Measurements from ENCODE around the gene TTLL8. TPM values are rescaled to one million over a fixed set of nuclear protein-coding genes. Genes with fewer than 3 reads are reported as not detected.

The TTLL8 gene
- total RNA-seq, 2 experiments from 2014 or later: not detected

GRCh38 chr22:50074551-50075530 lies 16.7 kb upstream of the TTLL8 start:
- H3K4me3 Mint-ChIP-seq: no peak overlapping the region
- CTCF ChIA-PET: no interaction called here
- POLR2A ChIA-PET: no interaction called here
- H3K9me3 Mint-ChIP-seq: no peaks in the 10 kb centered on the region
- no peak for ATAC-seq
- no peak for DNase-seq
- TF ChIP-seq, protein P1, sequence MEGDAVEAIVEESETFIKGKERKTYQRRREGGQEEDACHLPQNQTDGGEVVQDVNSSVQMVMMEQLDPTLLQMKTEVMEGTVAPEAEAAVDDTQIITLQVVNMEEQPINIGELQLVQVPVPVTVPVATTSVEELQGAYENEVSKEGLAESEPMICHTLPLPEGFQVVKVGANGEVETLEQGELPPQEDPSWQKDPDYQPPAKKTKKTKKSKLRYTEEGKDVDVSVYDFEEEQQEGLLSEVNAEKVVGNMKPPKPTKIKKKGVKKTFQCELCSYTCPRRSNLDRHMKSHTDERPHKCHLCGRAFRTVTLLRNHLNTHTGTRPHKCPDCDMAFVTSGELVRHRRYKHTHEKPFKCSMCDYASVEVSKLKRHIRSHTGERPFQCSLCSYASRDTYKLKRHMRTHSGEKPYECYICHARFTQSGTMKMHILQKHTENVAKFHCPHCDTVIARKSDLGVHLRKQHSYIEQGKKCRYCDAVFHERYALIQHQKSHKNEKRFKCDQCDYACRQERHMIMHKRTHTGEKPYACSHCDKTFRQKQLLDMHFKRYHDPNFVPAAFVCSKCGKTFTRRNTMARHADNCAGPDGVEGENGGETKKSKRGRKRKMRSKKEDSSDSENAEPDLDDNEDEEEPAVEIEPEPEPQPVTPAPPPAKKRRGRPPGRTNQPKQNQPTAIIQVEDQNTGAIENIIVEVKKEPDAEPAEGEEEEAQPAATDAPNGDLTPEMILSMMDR (IDR thresholded peaks at IDR 0.05): no peak
- H3K4me1 Mint-ChIP-seq (ENCODE audit: low read depth): no peaks in the 10 kb centered on the region
- intact Hi-C loops (cut with micrococcal nuclease): no loop called here
- H3K27me3 Mint-ChIP-seq: no peaks in the 10 kb centered on the region
- no peaks in the 10 kb centered on the region for H3K36me3 Mint-ChIP-seq (ENCODE audit: low read depth)
- no peak overlapping the region for H3K27ac Mint-ChIP-seq

DNA sequence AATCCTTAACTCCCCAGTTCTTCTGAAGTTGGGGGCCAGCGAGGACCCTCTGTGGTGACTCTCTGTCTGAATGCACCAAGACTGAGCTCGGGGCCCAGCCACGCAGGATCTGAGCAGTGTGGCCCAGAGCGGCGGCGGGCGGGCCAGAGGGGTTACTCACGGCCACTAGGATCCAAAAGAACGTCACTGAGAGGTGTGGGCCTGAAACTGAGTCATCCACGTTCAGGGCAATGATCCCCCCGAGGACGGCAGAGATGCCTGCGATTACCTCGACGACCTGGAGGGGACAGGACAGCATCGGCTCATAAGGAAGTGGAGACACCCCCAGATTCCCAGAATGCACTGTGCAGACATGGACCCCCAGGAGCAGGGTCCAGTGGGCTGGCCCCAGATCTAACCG lies 16.0 kb upstream of the TTLL8 start:
- Mint-ChIP-seq H3K27ac (no peak overlapping the region), H3K27me3 (no peaks in the 10 kb centered on the region), H3K4me1 (ENCODE audit: low read depth) (no peaks in the 10 kb centered on the region), H3K36me3 (ENCODE audit: low read depth) (no peaks in the 10 kb centered on the region), H3K9me3 (no peaks in the 10 kb centered on the region), H3K4me3 (no peak overlapping the region)
- ChIA-PET POLR2A (no interaction called here), CTCF (no interaction called here)
- DNase-seq (no peak), ATAC-seq (no peak)
- TF ChIP-seq, protein P1 (IDR thresholded peaks at IDR 0.05): no peak
- intact Hi-C loops (cut with micrococcal nuclease): no loop called here

DNA sequence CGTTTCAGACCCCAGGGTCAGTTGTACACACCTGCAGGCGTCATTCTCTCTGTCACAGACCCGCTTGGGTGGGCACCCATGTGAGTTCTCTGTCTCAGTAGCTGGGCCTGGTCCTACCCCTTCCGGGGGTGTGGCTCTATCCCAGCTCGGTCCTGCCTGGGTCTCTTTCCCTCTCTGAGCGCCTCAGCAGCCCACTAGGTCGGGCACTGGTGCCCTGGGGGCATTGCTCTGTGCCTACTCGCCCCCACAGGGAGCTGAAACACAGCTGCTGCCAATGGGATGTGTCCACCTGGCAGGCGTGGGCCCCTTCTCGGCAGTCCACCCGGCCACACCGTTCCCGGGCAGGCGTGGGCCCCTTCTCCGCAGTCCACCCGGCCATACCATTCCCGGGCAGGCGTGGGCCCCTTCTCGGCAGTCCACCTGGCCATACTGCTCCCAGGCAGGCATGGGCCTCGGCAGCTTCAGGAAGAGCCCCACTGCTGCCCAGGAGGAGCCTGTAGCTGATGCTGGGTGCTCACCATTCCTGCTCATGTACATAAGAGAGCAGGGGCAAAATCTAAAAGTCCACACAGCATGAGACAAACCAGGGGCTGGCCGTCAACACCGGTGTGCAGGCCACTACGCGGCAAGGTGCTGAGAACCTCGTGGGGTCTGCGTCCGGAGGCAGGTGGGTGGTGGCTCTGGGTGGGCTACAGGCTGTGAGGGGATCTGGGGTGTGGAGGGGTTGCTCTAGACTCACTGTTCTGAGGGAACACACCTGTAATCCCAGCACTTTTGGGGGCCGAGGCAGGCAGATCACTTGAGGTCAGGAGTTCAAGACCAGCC lies 14.8 kb upstream of the TTLL8 start:
- ATAC-seq: no peak
- ChIA-PET POLR2A (no interaction called here), CTCF (no interaction called here)
- H3K27me3 Mint-ChIP-seq: no peaks in the 10 kb centered on the region
- TF ChIP-seq, protein P1 (IDR thresholded peaks at IDR 0.05): no peak
- DNase-seq: no peak
- no peaks in the 10 kb centered on the region for H3K36me3 Mint-ChIP-seq (ENCODE audit: low read depth)
- H3K4me1 Mint-ChIP-seq (ENCODE audit: low read depth): no peaks in the 10 kb centered on the region
- H3K4me3 Mint-ChIP-seq: no peak overlapping the region
- H3K9me3 Mint-ChIP-seq: no peaks in the 10 kb centered on the region
- H3K27ac Mint-ChIP-seq: no peak overlapping the region
- intact Hi-C loops (cut with micrococcal nuclease): no loop called here

DNA sequence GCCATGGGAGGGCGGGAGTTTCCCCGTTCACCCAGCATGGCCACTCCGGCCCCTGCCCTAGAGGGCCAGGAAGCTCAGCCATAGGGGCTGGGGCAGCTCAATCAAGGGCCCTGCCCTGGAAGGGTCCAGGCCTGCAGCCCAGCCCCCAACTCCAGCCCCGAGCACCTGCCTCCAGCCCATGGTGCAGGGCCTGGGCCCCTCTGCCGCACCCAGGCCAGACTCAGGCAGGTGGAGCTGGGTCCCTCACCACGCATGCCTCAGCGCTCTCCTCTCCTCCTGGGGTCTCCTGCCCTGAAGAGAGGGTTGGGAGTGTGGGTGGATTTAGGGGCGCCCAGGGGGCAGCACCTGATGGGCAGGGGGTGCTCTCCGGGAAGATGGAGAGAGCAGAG lies 14.1 kb upstream of the TTLL8 start:
- no peak for DNase-seq
- Mint-ChIP-seq H3K27me3 (no peaks in the 10 kb centered on the region), H3K36me3 (ENCODE audit: low read depth) (no peaks in the 10 kb centered on the region), H3K4me1 (ENCODE audit: low read depth) (no peaks in the 10 kb centered on the region), H3K4me3 (no peak overlapping the region), H3K9me3 (no peaks in the 10 kb centered on the region), H3K27ac (no peak overlapping the region)
- intact Hi-C loops (cut with micrococcal nuclease): no loop called here
- POLR2A ChIA-PET: no interaction called here
- no peak for ATAC-seq
- CTCF ChIA-PET: interaction anchor here (0.8 kb wide), 1 partner anchor 77 kb away, joined by 3 read pairs; no protein-coding TSS in a partner anchor
- TF ChIP-seq, protein P1 (IDR thresholded peaks at IDR 0.05): no peak
